ENCODE data around the gene METTL2B. TPM values are rescaled to one million over a fixed set of nuclear protein-coding genes. Genes with fewer than 3 reads are reported as not detected.

The METTL2B gene
- total RNA-seq, 4 donors from 2014 or later: 18.2 to 25.1 (median 19.8) TPM

- DNase-seq (ENCODE audit: low spot score in 2 of 2): no peak
- no peak overlapping the region for H3K4me3 ChIP-seq (ENCODE audit: low read depth, poor library complexity, severe bottlenecking)
- WGBS, 2 donors: 62 to 63% methylated on average over 4 of the region's 4 CpGs
- no peak for TF ChIP-seq CTCF (IDR thresholded peaks at IDR 0.05)
- TF ChIP-seq POLR2A (IDR thresholded peaks at IDR 0.05): no peak
- intact Hi-C loops (cut with DNase I; ENCODE audit: low total_unique reads): no loop called here
Measured at GRCh38 chr7:128434413-128435326, 41.9 kb upstream of the METTL2B start.

DNA sequence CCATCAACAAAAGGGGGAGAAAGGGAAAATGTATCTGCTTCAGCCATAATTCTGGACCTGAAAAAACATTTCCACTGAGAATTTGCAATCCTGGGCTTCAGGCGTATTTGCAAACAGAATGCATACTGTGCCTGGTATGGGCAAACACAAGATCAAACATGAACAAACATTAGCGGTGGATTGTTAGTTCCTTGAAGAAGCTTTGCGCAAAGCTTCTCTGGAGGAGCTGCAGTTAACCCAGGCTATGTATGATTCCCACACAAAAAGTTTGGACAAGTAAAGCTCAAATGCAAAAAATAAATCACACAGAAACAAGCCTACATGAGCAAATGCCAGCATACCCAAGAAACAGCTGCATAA, 41.2 kb upstream of the METTL2B start:
- WGBS, 2 donors: 55 to 56% methylated on average over 3 of the region's 3 CpGs
- intact Hi-C loops (cut with DNase I; ENCODE audit: low total_unique reads): no loop called here
- TF ChIP-seq CTCF (IDR thresholded peaks at IDR 0.05): no peak
- TF ChIP-seq POLR2A (IDR thresholded peaks at IDR 0.05): no peak
- DNase-seq (ENCODE audit: low spot score in 2 of 2): no peak
- no peak overlapping the region for H3K4me3 ChIP-seq (ENCODE audit: low read depth, poor library complexity, severe bottlenecking)

DNA sequence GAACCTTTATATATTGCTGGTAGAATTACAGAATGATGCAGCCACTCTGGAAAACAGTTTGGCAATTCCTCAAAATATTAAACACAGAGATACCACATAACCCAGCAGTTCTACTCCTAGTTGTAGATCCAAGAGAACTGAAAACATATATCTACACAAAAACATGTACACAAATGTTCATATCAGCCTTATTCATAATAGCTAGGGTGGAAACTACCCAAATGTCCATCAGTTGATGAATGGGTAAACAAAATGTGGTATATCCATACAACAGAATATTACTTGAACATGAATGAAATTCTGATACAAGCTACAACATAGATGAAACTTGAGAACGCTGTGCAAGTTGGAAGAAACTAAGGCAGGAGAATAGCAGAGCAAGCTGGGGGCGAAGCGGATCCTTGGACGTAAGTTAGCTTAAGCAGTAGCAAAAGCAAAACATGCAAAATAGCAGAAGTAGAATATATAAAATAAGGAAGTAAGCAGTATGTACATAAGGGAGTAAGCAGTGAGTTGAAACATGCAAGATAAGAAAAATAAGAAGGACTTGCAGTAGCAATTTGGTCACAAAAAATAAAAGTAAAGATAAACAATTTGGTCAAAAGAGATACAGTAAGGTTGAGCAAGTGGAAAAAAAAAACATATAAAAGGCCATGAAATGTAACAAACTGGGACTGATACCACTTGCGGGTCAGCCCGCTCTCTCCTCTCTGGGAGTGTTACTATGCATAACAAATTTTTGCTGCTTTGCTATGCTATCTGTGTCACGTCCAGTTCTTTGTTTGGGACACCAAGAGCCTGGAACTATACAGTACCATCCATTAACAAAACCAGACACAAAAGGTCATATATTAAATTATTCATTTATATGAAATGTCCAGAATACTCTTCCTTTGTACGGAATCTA, 38.9 kb upstream of the METTL2B start:
- TF ChIP-seq CTCF (IDR thresholded peaks at IDR 0.05) (no peak), POLR2A (IDR thresholded peaks at IDR 0.05) (no peak)
- no peak for DNase-seq (ENCODE audit: low spot score in 2 of 2)
- intact Hi-C loops (cut with DNase I; ENCODE audit: low total_unique reads): no loop called here
- H3K4me3 ChIP-seq (ENCODE audit: low read depth, poor library complexity, severe bottlenecking): no peak overlapping the region
- 74 to 88% methylated on average over 8 of the region's 8 CpGs for WGBS, 2 donors

DNA sequence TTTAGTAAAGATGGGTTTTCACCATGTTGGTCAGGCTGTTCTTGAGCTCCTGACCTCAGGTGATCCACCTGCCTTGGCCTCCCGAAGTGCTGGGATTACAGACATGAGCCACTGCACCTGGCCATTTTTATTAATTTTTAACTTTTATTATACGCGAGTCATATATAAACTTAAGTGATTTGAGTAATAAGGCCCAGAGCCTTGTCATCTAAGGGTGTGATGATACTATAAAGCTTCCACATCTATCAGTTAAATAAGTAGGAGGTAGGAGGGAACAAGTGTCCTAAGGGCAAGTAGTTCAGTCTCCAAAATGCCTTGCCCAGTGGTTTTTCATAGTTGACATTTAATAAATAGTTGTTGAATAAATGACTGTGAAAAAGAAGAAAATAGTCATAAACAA, 34.2 kb upstream of the METTL2B start:
- DNase-seq (ENCODE audit: low spot score in 2 of 2): no peak
- TF ChIP-seq POLR2A (IDR thresholded peaks at IDR 0.05) (no peak), CTCF (IDR thresholded peaks at IDR 0.05) (no peak)
- WGBS, 2 donors: 92 to 94% methylated on average over 3 of the region's 3 CpGs
- intact Hi-C loops (cut with DNase I; ENCODE audit: low total_unique reads): no loop called here
- no peak overlapping the region for H3K4me3 ChIP-seq (ENCODE audit: low read depth, poor library complexity, severe bottlenecking)

GRCh38 chr7:128443831-128444600, 32.5 kb upstream of the METTL2B start:
- H3K4me3 ChIP-seq (ENCODE audit: low read depth, poor library complexity, severe bottlenecking): no peak overlapping the region
- no peak for DNase-seq (ENCODE audit: low spot score in 2 of 2)
- intact Hi-C loops (cut with DNase I; ENCODE audit: low total_unique reads): no loop called here
- 48 to 54% methylated on average over 6 to 7 of the region's 7 CpGs for WGBS, 2 donors
- TF ChIP-seq POLR2A (IDR thresholded peaks at IDR 0.05): no peak
- TF ChIP-seq CTCF (IDR thresholded peaks at IDR 0.05): no peak
